ENCODE measurements around the gene STK16. TPM values are rescaled to one million over a fixed set of nuclear protein-coding genes. Genes with fewer than 3 reads are reported as not detected.

Gene STK16
- total RNA-seq, 2 experiments from 2014 or later, result 11.2 to 14.1 TPM

- CTCF ChIA-PET, result interaction anchor here (2.6 kb wide), 1 partner anchor 68 kb away, joined by 42 read pairs; the partner anchor contains the start of genes ANKZF1 and ATG9A
- H3K4me3 ChIP-seq (ENCODE audit: low read length), result no peak overlapping the region
- H3K27me3 Mint-ChIP-seq, result peaks cover 23% of the 10 kb centered on the region
- POLR2A ChIA-PET, result no interaction called here
- H3K27ac ChIP-seq (ENCODE audit: low read depth in 1 of 2, low read length in 2 of 2), result no peak overlapping the region
- H3K9me3 ChIP-seq (ENCODE audit: control insufficient read depth in 1 of 2, insufficient read depth in 1 of 2, low read length in 2 of 2), result peaks cover 0 to 6% of the 10 kb centered on the region in 2 experiments
- no peaks in the 10 kb centered on the region for H3K36me3 ChIP-seq (ENCODE audit: insufficient read depth, low read length)
- no peaks in the 10 kb centered on the region for H3K36me3 Mint-ChIP-seq (ENCODE audit: low read depth)
- H3K27ac Mint-ChIP-seq, result no peak overlapping the region
- peak in 4 of 14 experiments; percentile 17 to 42 (median 28) for DNase-seq
- H3K27me3 ChIP-seq (ENCODE audit: control insufficient read depth in 1 of 2, insufficient read depth in 2 of 2, low read length in 2 of 2), result peaks cover 0 to 4% of the 10 kb centered on the region in 2 experiments
- TF ChIP-seq, protein P1, sequence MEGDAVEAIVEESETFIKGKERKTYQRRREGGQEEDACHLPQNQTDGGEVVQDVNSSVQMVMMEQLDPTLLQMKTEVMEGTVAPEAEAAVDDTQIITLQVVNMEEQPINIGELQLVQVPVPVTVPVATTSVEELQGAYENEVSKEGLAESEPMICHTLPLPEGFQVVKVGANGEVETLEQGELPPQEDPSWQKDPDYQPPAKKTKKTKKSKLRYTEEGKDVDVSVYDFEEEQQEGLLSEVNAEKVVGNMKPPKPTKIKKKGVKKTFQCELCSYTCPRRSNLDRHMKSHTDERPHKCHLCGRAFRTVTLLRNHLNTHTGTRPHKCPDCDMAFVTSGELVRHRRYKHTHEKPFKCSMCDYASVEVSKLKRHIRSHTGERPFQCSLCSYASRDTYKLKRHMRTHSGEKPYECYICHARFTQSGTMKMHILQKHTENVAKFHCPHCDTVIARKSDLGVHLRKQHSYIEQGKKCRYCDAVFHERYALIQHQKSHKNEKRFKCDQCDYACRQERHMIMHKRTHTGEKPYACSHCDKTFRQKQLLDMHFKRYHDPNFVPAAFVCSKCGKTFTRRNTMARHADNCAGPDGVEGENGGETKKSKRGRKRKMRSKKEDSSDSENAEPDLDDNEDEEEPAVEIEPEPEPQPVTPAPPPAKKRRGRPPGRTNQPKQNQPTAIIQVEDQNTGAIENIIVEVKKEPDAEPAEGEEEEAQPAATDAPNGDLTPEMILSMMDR (IDR thresholded peaks at IDR 0.05), result no peak
- no peaks in the 10 kb centered on the region for H3K9me3 Mint-ChIP-seq
- peaks cover 33% of the 10 kb centered on the region for H3K4me1 ChIP-seq (ENCODE audit: insufficient read depth, low read length)
- ATAC-seq (ENCODE audit: poor library complexity), result peak; percentile 15
- intact Hi-C loops (cut with DNase I, micrococcal nuclease), result loop anchor here (5.0 to 10.0 kb wide), 4 partner anchors 90 to 248 kb away; partner anchors contain the start of genes CHPF (in 1 of the 2), CNPPD1 (in 1 of the 2), DNPEP (in 1 of the 2) and RETREG2 (in 1 of the 2)
- H3K4me3 Mint-ChIP-seq, result no peak overlapping the region
- peaks cover 32% of the 10 kb centered on the region for H3K4me1 Mint-ChIP-seq (ENCODE audit: low read depth)
Measured at GRCh38 chr2:219296631-219297391, 51.5 kb downstream of the STK16 start.

- Mint-ChIP-seq H3K4me1 (ENCODE audit: low read depth) (peaks cover 32% of the 10 kb centered on the region), H3K9me3 (no peaks in the 10 kb centered on the region), H3K27ac (no peak overlapping the region), H3K4me3 (no peak overlapping the region), H3K27me3 (peaks cover 32% of the 10 kb centered on the region), H3K36me3 (ENCODE audit: low read depth) (no peaks in the 10 kb centered on the region)
- intact Hi-C loops (cut with DNase I, micrococcal nuclease), result loop anchor here (1.0 to 10.0 kb wide), 8 partner anchors 21 to 247 kb away; partner anchors contain the start of genes NHEJ1 (in 2 of the 2), CHPF (in 1 of the 2), CNPPD1 (in 1 of the 2) and DNPEP (in 1 of the 2)
- peaks cover 33% of the 10 kb centered on the region for H3K4me1 ChIP-seq (ENCODE audit: insufficient read depth, low read length)
- no peak overlapping the region for H3K27ac ChIP-seq (ENCODE audit: low read depth in 1 of 2, low read length in 2 of 2)
- CTCF ChIA-PET, result interaction anchor here (1.4 kb wide), 2 partner anchors 18 to 68 kb away, joined by 3 to 5 read pairs; partner anchors contain the start of genes ANKZF1, ATG9A and DNAJB2
- H3K27me3 ChIP-seq (ENCODE audit: control insufficient read depth in 1 of 2, insufficient read depth in 2 of 2, low read length in 2 of 2), result peaks cover 7 to 11% of the 10 kb centered on the region in 2 experiments
- H3K36me3 ChIP-seq (ENCODE audit: insufficient read depth, low read length), result no peaks in the 10 kb centered on the region
- H3K4me3 ChIP-seq (ENCODE audit: low read length), result no peak overlapping the region
- POLR2A ChIA-PET, result no interaction called here
- no peak for ATAC-seq (ENCODE audit: poor library complexity)
- DNase-seq, result peak in 1 of 14 experiments; percentile 20
- peaks cover 0 to 6% of the 10 kb centered on the region in 2 experiments for H3K9me3 ChIP-seq (ENCODE audit: control insufficient read depth in 1 of 2, insufficient read depth in 1 of 2, low read length in 2 of 2)
- TF ChIP-seq, protein P1 (IDR thresholded peaks at IDR 0.05), result no peak
Measured at GRCh38 chr2:219297766-219298456, 52.6 kb downstream of the STK16 start.

DNA sequence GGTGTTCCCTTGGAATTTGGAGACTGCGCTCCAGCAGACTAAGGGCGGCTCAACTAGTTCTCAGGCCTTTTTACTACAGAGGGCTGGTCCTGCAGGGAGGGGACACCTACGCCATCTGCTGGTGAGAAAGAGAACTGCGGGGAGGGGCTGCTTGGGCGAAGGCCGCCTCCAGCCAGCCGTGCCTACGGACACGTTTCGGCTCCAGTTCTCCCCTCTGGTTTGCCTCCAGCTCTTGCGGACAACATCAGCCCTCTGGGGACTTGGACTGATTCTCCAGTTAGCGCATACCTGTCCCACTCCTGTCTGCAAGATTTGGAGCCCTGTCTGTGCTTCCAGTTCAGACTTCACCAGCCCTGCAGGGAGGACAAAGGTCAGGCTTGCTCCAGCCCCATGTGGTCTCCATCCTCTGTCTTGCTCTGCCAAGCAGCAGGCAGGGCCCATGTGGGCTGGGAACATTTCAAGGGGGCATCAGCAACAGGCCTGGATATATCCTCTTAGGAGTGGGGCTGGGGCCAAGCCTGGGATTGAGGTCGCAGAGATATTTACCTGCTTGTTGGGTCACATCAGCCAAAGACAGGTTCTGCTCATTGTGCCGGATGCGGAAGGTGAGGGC, 53.6 kb downstream of the STK16 start:
- peak overlapping the region; percentile 25 for H3K4me3 Mint-ChIP-seq
- ChIA-PET CTCF (interaction anchor here (0.9 to 1.4 kb wide), 5 partner anchors 19 to 144 kb away, joined by 3 to 5 read pairs (median 3); partner anchors contain the start of genes ANKZF1, ATG9A and DNAJB2), POLR2A (interaction anchor here (1.0 to 1.4 kb wide), 3 partner anchors 20 to 139 kb away, joined by 3 to 5 read pairs (median 3); partner anchors contain the start of genes CNPPD1 and DNAJB2)
- DNase-seq (peak; percentile 78 to 91 (median 87)), ATAC-seq (ENCODE audit: poor library complexity) (peak; percentile 58)
- H3K36me3 ChIP-seq (ENCODE audit: insufficient read depth, low read length), result no peaks in the 10 kb centered on the region
- no peaks in the 10 kb centered on the region for H3K9me3 Mint-ChIP-seq
- peaks cover 33% of the 10 kb centered on the region for H3K4me1 ChIP-seq (ENCODE audit: insufficient read depth, low read length)
- H3K27me3 ChIP-seq (ENCODE audit: control insufficient read depth in 1 of 2, insufficient read depth in 2 of 2, low read length in 2 of 2), result peaks cover 7 to 13% of the 10 kb centered on the region in 2 experiments
- H3K27me3 Mint-ChIP-seq, result peaks cover 38% of the 10 kb centered on the region
- H3K27ac ChIP-seq (ENCODE audit: low read depth in 1 of 2, low read length in 2 of 2), result no peak overlapping the region
- intact Hi-C loops (cut with DNase I, micrococcal nuclease), result loop anchor here (1.0 to 10.0 kb wide), 8 partner anchors 22 to 246 kb away; partner anchors contain the start of genes NHEJ1 (in 2 of the 2), CHPF (in 1 of the 2), CNPPD1 (in 1 of the 2) and DNPEP (in 1 of the 2)
- H3K4me3 ChIP-seq (ENCODE audit: low read length), result no peak overlapping the region
- H3K27ac Mint-ChIP-seq, result no peak overlapping the region
- peaks cover 32% of the 10 kb centered on the region for H3K4me1 Mint-ChIP-seq (ENCODE audit: low read depth)
- TF ChIP-seq, protein P1 (IDR thresholded peaks at IDR 0.05), result peak; percentile 100
- no peaks in the 10 kb centered on the region for H3K36me3 Mint-ChIP-seq (ENCODE audit: low read depth)
- peaks cover 0 to 6% of the 10 kb centered on the region in 2 experiments for H3K9me3 ChIP-seq (ENCODE audit: control insufficient read depth in 1 of 2, insufficient read depth in 1 of 2, low read length in 2 of 2)
